Tibial nerve (tissue), 4 donors: Measurements from ENCODE around the gene ITIH4. TPM values are rescaled to one million over a fixed set of nuclear protein-coding genes. Genes with fewer than 3 reads are reported as not detected.

Experiments
- DNase-seq, 2 donors: peaks; one replicate each; pipeline ENCODE4 v3.0.0-alpha.2; 2019; ENCODE audit warnings: low spot score in 2 of 2
- H3K27ac ChIP-seq, 4 donors: fragments of 200-600 bp; sonication (generic) in 3 of 4; one replicate each; pipeline ENCODE4 v1.5.1; 2017 to 2019; ENCODE audit warnings: mild to moderate bottlenecking in 1 of 4
- H3K27me3 ChIP-seq, 2 donors: fragments of 200-600 bp; sonication (generic) in 1 of 2; one replicate each; pipeline versions ENCODE4 v1.5.1 to v1.6.0; 2017 to 2019
- H3K36me3 ChIP-seq, 3 donors: fragments of 200-600 bp; sonication (generic); one replicate each; pipeline ENCODE4 v1.5.1; 2018 to 2019
- H3K4me1 ChIP-seq, 4 donors: fragments of 200-600 bp; sonication (generic) in 3 of 4; one replicate each; pipeline ENCODE4 v1.5.1; 2017 to 2019
- H3K4me3 ChIP-seq, 4 donors: fragments of 200-600 bp; sonication (generic) in 3 of 4; one replicate each; pipeline ENCODE4 v1.5.1; 2017 to 2019; ENCODE audit warnings: mild to moderate bottlenecking in 1 of 4, moderate library complexity in 1 of 4
- H3K9me3 ChIP-seq, 4 donors: fragments of 200-600 bp; sonication (generic) in 3 of 4; one replicate each; pipeline ENCODE4 v1.5.1; 2017 to 2019
- CTCF ChIP-seq, 5 experiments: fragments of 200-600 bp in 3 of 5; fragments of 450-650 bp in 2 of 5; sonication (generic) in 3 of 5; IDR thresholded peaks; one replicate each; pipeline ENCODE4 v1.5.1; 2016 to 2019; ENCODE audit warnings: antibody characterized with exemption in 5 of 5, mild to moderate bottlenecking in 3 of 5, moderate library complexity in 2 of 5
- EP300 ChIP-seq, 2 donors: sonication (generic); formaldehyde crosslinking; IDR thresholded peaks; one replicate each; pipeline ENCODE4 v1.6.1; 2017; ENCODE audit warnings: antibody characterized with exemption in 2 of 2, mild to moderate bottlenecking in 1 of 2
- POLR2A ChIP-seq, 2 donors: fragments of 450-650 bp; IDR thresholded peaks; one replicate each; pipeline ENCODE4 v1.6.1; 2017; ENCODE audit warnings: antibody characterized with exemption in 2 of 2, mild to moderate bottlenecking in 2 of 2, moderate library complexity in 2 of 2
- WGBS, 2 donors: methylation state at CpG; one replicate each; pipeline ENCODE4 v1.1.5; 2018; 5-methylcytosine and 5-hydroxymethylcytosine counted together
- total RNA-seq, 4 donors: library from RNA; depleted of rRNA; stranded (reverse); fragments of >200 nt; gene quantifications; one replicate each; pipeline ENCODE4 v1.1.0, GENCODE V29; 2016

The ITIH4 gene
- total RNA-seq, 4 donors from 2014 or later: 5.4 to 24.9 (median 10.1) TPM

GRCh38 chr3:52839892-52840545, 9.5 kb upstream of the ITIH4 start:
- no peak overlapping the region for H3K27ac ChIP-seq
- H3K36me3 ChIP-seq: peaks cover 0 to 85% (median 0%) of the 10 kb centered on the region in 3 donors
- H3K4me3 ChIP-seq: no peak overlapping the region
- H3K27me3 ChIP-seq: no peaks in the 10 kb centered on the region
- no peak for DNase-seq
- no peak for TF ChIP-seq EP300 (IDR thresholded peaks at IDR 0.05)
- no peak for TF ChIP-seq CTCF (IDR thresholded peaks at IDR 0.05)
- no peak for TF ChIP-seq POLR2A (IDR thresholded peaks at IDR 0.05)
- 80 to 82% methylated on average over 23 of the region's 23 CpGs for WGBS, 2 donors
- peaks cover 0 to 38% (median 5%) of the 10 kb centered on the region in 4 donors for H3K4me1 ChIP-seq
- no peaks in the 10 kb centered on the region for H3K9me3 ChIP-seq

GRCh38 chr3:52839268-52839575, 8.8 kb upstream of the ITIH4 start:
- Histone ChIP-seq H3K9me3 (no peaks in the 10 kb centered on the region), H3K36me3 (peaks cover 0 to 92% (median 0%) of the 10 kb centered on the region in 3 donors), H3K4me3 (no peak overlapping the region), H3K4me1 (peaks cover 0 to 31% (median 3%) of the 10 kb centered on the region in 4 donors), H3K27ac (no peak overlapping the region), H3K27me3 (no peaks in the 10 kb centered on the region)
- WGBS, 2 donors: 53 to 76% methylated on average over 2 of the region's 2 CpGs
- no peak for DNase-seq
- TF ChIP-seq EP300 (IDR thresholded peaks at IDR 0.05) (no peak), POLR2A (IDR thresholded peaks at IDR 0.05) (no peak), CTCF (IDR thresholded peaks at IDR 0.05) (no peak)

GRCh38 chr3:52838561-52839267, 8.2 kb upstream of the ITIH4 start:
- Histone ChIP-seq H3K27me3 (no peaks in the 10 kb centered on the region), H3K36me3 (peaks cover 0 to 92% (median 0%) of the 10 kb centered on the region in 3 donors), H3K4me1 (peaks cover 0 to 26% (median under 1%) of the 10 kb centered on the region in 4 donors), H3K9me3 (no peaks in the 10 kb centered on the region), H3K27ac (no peak overlapping the region), H3K4me3 (no peak overlapping the region)
- WGBS, 2 donors: 84 to 87% methylated on average over 7 to 8 of the region's 8 CpGs
- no peak for TF ChIP-seq CTCF (IDR thresholded peaks at IDR 0.05)
- TF ChIP-seq EP300 (IDR thresholded peaks at IDR 0.05): no peak
- no peak for TF ChIP-seq POLR2A (IDR thresholded peaks at IDR 0.05)
- no peak for DNase-seq

GRCh38 chr3:52836986-52837385, 6.5 kb upstream of the ITIH4 start:
- Histone ChIP-seq H3K4me1 (peaks cover 0 to 16% (median 0%) of the 10 kb centered on the region in 4 donors), H3K27ac (peak overlapping the region in 1 of 4 donors; percentile 59)

More at GRCh38 chr3:52836986-52837385, 6.5 kb upstream of the ITIH4 start:
- Histone ChIP-seq H3K36me3 (peaks cover 0 to 91% (median 0%) of the 10 kb centered on the region in 3 donors), H3K9me3 (no peaks in the 10 kb centered on the region), H3K27me3 (no peaks in the 10 kb centered on the region), H3K4me3 (no peak overlapping the region)
- WGBS, 2 donors: 74 to 81% methylated on average over 4 of the region's 4 CpGs
- DNase-seq: no peak
- TF ChIP-seq CTCF (IDR thresholded peaks at IDR 0.05) (no peak), EP300 (IDR thresholded peaks at IDR 0.05) (no peak), POLR2A (IDR thresholded peaks at IDR 0.05) (no peak)
